ENCODE measurements around the gene BOD1.

BOD1 gene

GRCh38 chr5:173616577-173617118 is at the start of gene BOD1:
TSS of gene BOD1 (minus strand) at chr5:173616650. CDS start at chr5:173616436, 214 bp downstream.
- no peaks in the 10 kb centered on the region for H3K9me3 Mint-ChIP-seq (ENCODE audit: low read depth)
- peak within 1 kb of the TSS; percentile 95 for H3K4me3 Mint-ChIP-seq
- no peaks in the 10 kb centered on the region for H3K36me3 Mint-ChIP-seq
- no peaks in the 10 kb centered on the region for H3K27me3 Mint-ChIP-seq
- peaks cover 52% of the 10 kb centered on the region for H3K4me1 Mint-ChIP-seq (ENCODE audit: low read depth)
- H3K27ac Mint-ChIP-seq = peak within 1 kb of the TSS; percentile 92

DNA sequence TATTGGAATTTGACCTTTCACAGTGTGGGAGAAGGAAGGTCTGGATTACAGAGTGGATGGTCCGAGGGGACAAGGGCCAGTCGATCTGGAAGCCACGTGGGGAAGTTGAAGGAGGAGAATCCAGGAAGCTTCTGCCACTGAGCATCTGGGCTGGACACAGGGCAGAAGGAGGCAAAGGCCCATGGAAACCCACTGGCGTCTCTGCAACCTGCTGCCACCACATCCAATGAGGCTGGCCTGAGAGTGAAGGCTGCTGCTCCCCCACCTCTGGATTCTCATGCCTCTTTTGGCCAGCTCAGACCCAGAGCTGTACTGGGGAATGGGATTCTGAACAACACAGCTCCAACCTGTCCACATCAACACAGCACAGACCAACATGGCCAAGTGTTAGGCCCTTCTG is 48.9 kb upstream of the BOD1 start:
- Mint-ChIP-seq H3K27ac (no peak overlapping the region), H3K4me1 (ENCODE audit: low read depth) (no peaks in the 10 kb centered on the region), H3K4me3 (no peak overlapping the region), H3K27me3 (no peaks in the 10 kb centered on the region), H3K9me3 (ENCODE audit: low read depth) (no peaks in the 10 kb centered on the region), H3K36me3 (no peaks in the 10 kb centered on the region)

DNA sequence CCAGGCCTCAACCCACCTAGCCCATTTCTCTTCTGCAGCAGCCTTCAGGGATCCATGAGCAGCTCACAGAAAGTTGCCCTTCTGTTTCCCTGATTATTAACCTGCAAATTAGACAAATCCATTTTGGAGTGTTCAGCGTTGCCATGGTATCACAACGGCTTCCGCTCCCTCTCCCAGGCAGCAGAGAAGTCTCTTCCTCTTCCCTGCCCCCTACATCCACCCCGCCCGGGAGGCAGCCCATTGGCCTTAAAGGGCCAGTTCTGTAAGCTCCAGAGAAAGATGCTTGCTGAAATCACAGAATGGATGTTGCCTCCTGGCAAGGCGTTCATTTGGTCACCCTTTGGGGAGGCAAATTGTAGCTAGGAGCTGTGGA is 47.7 kb upstream of the BOD1 start:
- Mint-ChIP-seq H3K4me3 (no peak overlapping the region), H3K36me3 (no peaks in the 10 kb centered on the region), H3K9me3 (ENCODE audit: low read depth) (no peaks in the 10 kb centered on the region), H3K4me1 (ENCODE audit: low read depth) (no peaks in the 10 kb centered on the region), H3K27ac (no peak overlapping the region), H3K27me3 (no peaks in the 10 kb centered on the region)

DNA sequence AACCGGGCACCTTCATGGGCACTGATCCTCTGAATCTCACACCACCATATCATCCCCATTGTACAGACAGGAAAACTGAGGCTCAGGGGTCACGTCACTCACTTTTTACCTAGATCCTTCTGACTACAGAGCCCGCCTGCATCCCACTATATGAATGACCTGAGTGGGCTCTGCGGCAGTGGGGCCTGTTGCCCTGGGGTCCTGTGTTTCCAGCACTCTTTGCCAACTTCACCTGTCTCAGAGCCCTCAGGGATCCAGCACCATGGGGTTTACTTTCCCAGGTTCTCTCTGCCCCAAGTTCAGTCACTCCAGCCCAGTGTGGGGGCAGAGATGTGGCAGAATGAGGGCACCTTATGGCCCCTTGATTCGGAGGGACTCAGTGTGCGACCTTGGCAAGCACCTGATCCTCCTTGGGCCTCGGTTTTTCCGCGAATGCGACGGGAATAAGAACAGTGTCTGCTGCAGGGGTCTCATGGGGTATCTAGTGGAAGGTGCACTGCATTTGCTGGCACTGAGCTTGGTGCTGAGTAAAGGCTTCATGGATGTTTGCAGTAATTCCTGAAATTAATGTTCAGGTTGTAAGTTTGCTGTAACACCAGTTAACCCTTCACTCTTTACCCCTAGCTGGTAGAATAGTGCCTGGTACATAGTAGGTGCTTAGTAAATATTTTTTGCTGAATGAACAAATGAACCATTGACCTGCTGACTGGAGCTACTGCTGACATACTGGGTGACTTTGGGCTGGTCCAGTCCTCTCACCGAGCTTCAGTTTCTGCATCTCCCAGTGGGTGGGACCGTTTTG is 47.1 kb upstream of the BOD1 start:
- H3K4me3 Mint-ChIP-seq = no peak overlapping the region
- H3K36me3 Mint-ChIP-seq = no peaks in the 10 kb centered on the region
- H3K9me3 Mint-ChIP-seq (ENCODE audit: low read depth) = no peaks in the 10 kb centered on the region
- H3K27ac Mint-ChIP-seq = no peak overlapping the region
- no peaks in the 10 kb centered on the region for H3K4me1 Mint-ChIP-seq (ENCODE audit: low read depth)
- no peaks in the 10 kb centered on the region for H3K27me3 Mint-ChIP-seq

DNA sequence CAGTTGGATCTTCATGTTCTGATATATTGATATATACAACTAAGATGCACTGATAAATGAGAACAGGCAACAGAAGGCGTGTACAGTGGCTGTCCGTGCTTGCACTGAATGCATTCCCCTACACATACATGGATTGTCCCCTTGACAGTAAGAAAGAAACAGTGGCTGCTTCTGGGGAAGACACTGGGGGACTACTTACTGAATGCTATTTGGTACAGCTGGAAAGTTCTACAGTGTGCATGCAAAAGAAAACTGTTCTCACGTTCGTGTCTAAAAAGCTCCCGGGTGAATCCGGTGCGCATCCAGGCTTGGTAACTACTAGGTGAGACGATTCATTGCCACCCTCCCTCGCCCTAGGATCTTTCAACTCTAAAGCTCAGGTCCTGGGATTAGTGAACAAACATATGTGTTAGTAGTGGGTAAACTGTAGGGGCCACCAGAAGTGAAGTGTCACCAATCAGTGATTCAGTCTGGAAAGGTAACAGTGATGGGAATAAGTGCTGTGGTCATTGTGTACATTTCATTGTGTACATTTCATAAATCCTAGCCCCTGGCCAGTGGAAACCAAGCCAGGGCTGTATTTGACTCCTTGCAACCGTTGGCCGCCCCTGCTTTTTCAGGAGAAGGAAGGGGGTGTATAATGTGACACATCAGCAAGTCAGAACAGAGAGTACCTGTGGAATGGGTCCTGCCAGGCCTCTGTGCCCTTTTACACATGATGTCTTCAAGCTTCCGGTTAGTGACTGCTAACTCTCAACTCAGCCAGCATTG is 46.3 kb upstream of the BOD1 start:
- H3K36me3 Mint-ChIP-seq = no peaks in the 10 kb centered on the region
- H3K9me3 Mint-ChIP-seq (ENCODE audit: low read depth) = no peaks in the 10 kb centered on the region
- no peaks in the 10 kb centered on the region for H3K27me3 Mint-ChIP-seq
- H3K4me3 Mint-ChIP-seq = no peak overlapping the region
- H3K27ac Mint-ChIP-seq = no peak overlapping the region
- H3K4me1 Mint-ChIP-seq (ENCODE audit: low read depth) = no peaks in the 10 kb centered on the region

- H3K27me3 Mint-ChIP-seq = no peaks in the 10 kb centered on the region
- no peaks in the 10 kb centered on the region for H3K4me1 Mint-ChIP-seq (ENCODE audit: low read depth)
- no peak overlapping the region for H3K27ac Mint-ChIP-seq
- no peaks in the 10 kb centered on the region for H3K9me3 Mint-ChIP-seq (ENCODE audit: low read depth)
- no peak overlapping the region for H3K4me3 Mint-ChIP-seq
- no peaks in the 10 kb centered on the region for H3K36me3 Mint-ChIP-seq
Observed at GRCh38 chr5:173660481-173661280, 44.2 kb upstream of the BOD1 start.

- Mint-ChIP-seq H3K36me3 (no peaks in the 10 kb centered on the region), H3K27ac (no peak overlapping the region), H3K4me3 (no peak overlapping the region), H3K4me1 (ENCODE audit: low read depth) (no peaks in the 10 kb centered on the region), H3K9me3 (ENCODE audit: low read depth) (no peaks in the 10 kb centered on the region), H3K27me3 (peaks cover 3% of the 10 kb centered on the region)
Observed at GRCh38 chr5:173659423-173659822, 43.0 kb upstream of the BOD1 start.

DNA sequence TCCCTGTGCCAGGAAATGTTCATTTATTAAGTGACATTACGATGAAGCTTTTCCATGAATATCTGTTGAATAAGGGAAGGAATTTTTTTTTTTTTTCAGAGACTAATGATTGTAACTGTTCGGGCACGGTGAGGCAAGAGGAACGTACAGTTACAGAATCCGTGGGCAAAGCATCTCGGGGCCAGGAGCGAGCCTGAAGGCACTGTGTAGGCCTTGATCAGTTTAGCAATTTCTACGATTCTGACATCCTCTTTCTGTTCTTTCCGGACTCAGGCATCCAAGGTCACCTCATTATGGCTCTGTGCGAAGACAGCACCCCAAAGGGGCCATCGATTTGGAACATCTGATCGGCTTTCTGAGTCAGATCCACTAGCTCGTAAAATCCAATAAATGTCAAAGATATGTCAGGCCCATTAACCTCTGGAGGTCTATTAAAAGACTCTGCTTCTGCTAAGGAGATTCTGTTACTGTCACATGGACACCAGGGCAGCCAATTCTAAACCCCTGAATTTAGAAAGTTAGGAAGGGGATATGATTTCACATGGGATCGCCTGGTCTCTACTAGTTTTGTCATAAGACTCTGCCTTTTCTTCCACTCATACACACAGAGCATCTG is 41.4 kb upstream of the BOD1 start:
- no peaks in the 10 kb centered on the region for H3K9me3 Mint-ChIP-seq (ENCODE audit: low read depth)

DNA sequence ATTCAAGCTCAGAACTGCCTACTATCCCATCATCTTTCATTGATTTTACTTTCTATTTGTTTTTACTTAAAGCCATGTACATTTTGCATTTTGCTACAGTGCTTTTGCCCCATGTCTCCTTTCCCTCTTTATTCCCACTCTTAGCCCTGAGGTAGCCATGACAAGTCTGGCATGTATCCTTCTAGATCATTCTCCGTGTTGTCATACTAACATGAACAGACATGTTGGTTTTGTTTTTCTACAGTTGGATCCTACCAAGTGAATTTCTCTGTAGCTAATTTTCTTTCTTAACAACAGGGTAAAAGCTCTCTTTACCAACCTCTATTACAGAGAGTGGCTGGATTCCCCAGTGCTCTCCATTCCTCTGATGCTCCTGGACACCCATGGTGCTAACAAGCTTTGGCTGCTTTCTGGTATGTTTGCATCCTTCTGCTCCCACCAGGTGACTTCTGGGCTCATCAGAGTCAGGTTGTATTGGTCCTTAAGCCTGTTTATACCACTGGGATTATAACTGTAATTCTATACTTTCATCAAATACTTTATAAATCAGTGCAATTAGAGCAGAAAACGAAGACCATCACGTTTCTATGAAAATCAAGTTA is 38.8 kb upstream of the BOD1 start:
- no peak overlapping the region for H3K27ac Mint-ChIP-seq
- H3K27me3 Mint-ChIP-seq = peaks cover 15% of the 10 kb centered on the region
- H3K4me3 Mint-ChIP-seq = no peak overlapping the region
- H3K36me3 Mint-ChIP-seq = no peaks in the 10 kb centered on the region
- H3K4me1 Mint-ChIP-seq (ENCODE audit: low read depth) = no peaks in the 10 kb centered on the region
- H3K9me3 Mint-ChIP-seq (ENCODE audit: low read depth) = peaks cover 5% of the 10 kb centered on the region

More for the DNA sequence above, 41.4 kb upstream of the BOD1 start:
- H3K4me1 Mint-ChIP-seq (ENCODE audit: low read depth) = no peaks in the 10 kb centered on the region
- no peaks in the 10 kb centered on the region for H3K36me3 Mint-ChIP-seq
- no peak overlapping the region for H3K27ac Mint-ChIP-seq
- no peak overlapping the region for H3K4me3 Mint-ChIP-seq
- H3K27me3 Mint-ChIP-seq = peaks cover 5% of the 10 kb centered on the region

DNA sequence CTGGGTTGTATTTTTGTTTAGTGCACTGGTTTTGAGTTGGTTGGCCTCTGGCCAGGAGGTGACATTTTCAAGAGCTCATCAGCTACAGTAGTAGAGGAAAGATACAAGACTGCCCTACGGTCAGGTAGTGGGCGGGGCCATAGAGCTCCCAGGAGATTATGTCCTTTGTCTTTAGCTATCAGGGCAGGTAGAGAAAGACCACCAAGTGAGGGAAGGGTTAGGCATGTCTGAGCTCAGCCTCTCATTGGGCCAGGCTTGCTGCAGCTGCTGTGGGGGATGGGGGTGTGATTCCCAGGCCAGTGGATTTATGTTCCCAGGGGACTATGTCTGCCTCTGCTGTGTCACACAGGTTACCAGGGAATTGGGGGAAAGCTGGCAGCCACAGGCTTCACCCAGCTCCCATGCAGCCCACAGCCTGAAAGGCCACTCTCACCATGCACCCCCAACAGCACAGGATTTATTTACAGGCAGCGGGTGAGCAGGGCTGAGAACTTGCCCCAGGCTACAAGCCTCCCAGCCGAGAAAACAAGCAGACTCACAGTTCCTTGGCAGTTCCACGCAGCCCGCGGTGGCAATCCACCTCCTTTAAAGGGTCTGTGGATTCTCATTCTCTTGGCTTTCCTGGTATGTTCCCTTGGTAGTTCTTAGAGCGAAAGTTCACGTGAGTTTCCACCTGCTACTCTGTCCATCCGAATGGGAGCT is 37.5 kb upstream of the BOD1 start:
- no peak overlapping the region for H3K27ac Mint-ChIP-seq

GRCh38 chr5:173648308-173648866 is 31.9 kb upstream of the BOD1 start:
- Mint-ChIP-seq H3K27me3 (peaks cover 10% of the 10 kb centered on the region), H3K4me1 (ENCODE audit: low read depth) (no peaks in the 10 kb centered on the region), H3K36me3 (no peaks in the 10 kb centered on the region), H3K27ac (no peak overlapping the region), H3K9me3 (ENCODE audit: low read depth) (peaks cover 5% of the 10 kb centered on the region), H3K4me3 (no peak overlapping the region)

More for the DNA sequence above, 37.5 kb upstream of the BOD1 start:
- H3K36me3 Mint-ChIP-seq = no peaks in the 10 kb centered on the region
- H3K27me3 Mint-ChIP-seq = peaks cover 15% of the 10 kb centered on the region
- H3K4me3 Mint-ChIP-seq = no peak overlapping the region
- H3K4me1 Mint-ChIP-seq (ENCODE audit: low read depth) = no peaks in the 10 kb centered on the region
- H3K9me3 Mint-ChIP-seq (ENCODE audit: low read depth) = peaks cover 5% of the 10 kb centered on the region

- H3K9me3 Mint-ChIP-seq (ENCODE audit: low read depth) = no peaks in the 10 kb centered on the region
- no peaks in the 10 kb centered on the region for H3K4me1 Mint-ChIP-seq (ENCODE audit: low read depth)
- no peak overlapping the region for H3K27ac Mint-ChIP-seq
- no peak overlapping the region for H3K4me3 Mint-ChIP-seq
- H3K27me3 Mint-ChIP-seq = peaks cover 8% of the 10 kb centered on the region
- no peaks in the 10 kb centered on the region for H3K36me3 Mint-ChIP-seq
Observed at GRCh38 chr5:173646692-173647091, 30.2 kb upstream of the BOD1 start.

DNA sequence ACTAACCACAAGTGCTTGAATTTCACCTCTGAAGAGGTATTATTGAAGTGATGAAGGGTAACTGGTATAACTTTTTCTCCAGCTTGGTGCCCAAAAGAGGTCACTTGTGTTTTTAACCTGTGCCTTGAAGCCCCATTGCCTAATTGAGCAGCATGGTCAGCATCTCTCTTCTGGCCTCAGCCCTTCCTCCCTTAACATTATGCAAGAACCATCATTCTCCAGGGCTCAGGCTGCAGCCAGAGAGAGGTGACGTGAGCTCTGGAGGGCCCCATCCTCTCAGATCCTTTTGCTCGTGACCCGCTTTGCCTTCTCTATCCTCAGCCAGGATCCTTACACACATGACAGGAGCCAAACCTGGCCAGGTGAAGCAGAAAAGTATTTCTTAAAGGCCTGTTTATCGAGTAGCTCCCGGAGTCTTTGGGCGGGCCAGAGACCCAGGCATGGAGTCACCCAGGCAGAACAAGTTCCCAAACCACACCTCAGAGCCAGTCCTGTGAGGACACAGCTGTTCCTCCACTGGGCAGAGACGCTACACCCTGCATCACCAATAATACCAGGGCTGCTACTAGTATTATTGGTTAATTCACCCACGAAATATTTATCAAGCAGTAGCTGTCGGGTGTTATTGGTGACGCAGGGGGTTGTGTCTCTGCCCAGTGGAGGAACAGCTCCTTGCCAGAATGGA is 29.6 kb upstream of the BOD1 start:
- Mint-ChIP-seq H3K4me1 (ENCODE audit: low read depth) (no peaks in the 10 kb centered on the region), H3K27ac (no peak overlapping the region), H3K27me3 (peaks cover 5% of the 10 kb centered on the region), H3K9me3 (ENCODE audit: low read depth) (no peaks in the 10 kb centered on the region), H3K4me3 (no peak overlapping the region), H3K36me3 (no peaks in the 10 kb centered on the region)

Measured in activated naive CD8-positive, alpha-beta T cell (primary cell).